K562 (cell line): Measurements from ENCODE around the gene FBXO46. TPM values are rescaled to one million over a fixed set of nuclear protein-coding genes. Genes with fewer than 3 reads are reported as not detected.

Experiments used
- ATAC-seq: fragments of 200-7000 bp; cut with Tn5 transposase; 3 replicates; pipeline ENCODE4 v1.9.1; 2020; ENCODE audit warnings: moderate library complexity
- BruUV-seq: library from RNA; stranded (reverse); fragments of 400-500 nt; replicated peaks from 2 replicates; lab custom pipeline; 2021; lab: Mats Ljungman, UMichigan
- CTCF ChIA-PET: fragments of 300-600 bp; formaldehyde crosslinking; extraction: SDS; loops from one replicate; lab custom pipeline; 2021; ENCODE audit warnings: low intra/inter-chr PET ratio; lab: Yijun Ruan, JAX
- POLR2A ChIA-PET: fragments of 300-600, 350-650 bp; sonication (Branson Sonifier 250); formaldehyde crosslinking; extraction: SDS; loops from one replicate; lab custom pipeline; 2021; ENCODE audit warnings: antibody characterized with exemption, inconsistent platforms; lab: Yijun Ruan, JAX
- DNase-seq, 4 experiments: peaks; one replicate each; pipeline versions ENCODE4 v3.0.0 to v3.0.0-alpha.2; 2011 to 2018; ENCODE audit warnings: low spot score in 3 of 4, mixed read lengths in 3 of 4; ENCODE audit errors: extremely low read depth in 1 of 4
- FAIRE-seq: peaks from 2 replicates; lab custom pipeline; 2011; peaks lifted over from hg19 to GRCh38; lab: Jason Lieb, UNC
- H2AFZ ChIP-seq: 2 replicates; pipeline ENCODE4 v1.6.0; 2011; ENCODE audit warnings: low read depth, low read length, control low read depth, inconsistent platforms
- H3K27ac ChIP-seq: fragments of 200-600 bp; 3 replicates; pipeline ENCODE4 v1.8.0; 2011; ENCODE audit warnings: low read depth, mild to moderate bottlenecking, control low read depth, inconsistent platforms, low read length, moderate library complexity, mixed read lengths; ENCODE audit errors: extremely low read depth
- H3K27me3 ChIP-seq, 2 experiments: fragments of 300-600 bp in 1 of 2; 2 replicates in 1 of 2; 3 replicates in 1 of 2; pipeline versions ENCODE4 v1.6.0 to v1.8.0; 2011; ENCODE audit warnings: inconsistent platforms in 2 of 2, low read length in 2 of 2, mild to moderate bottlenecking in 1 of 2, mixed read lengths in 1 of 2, moderate library complexity in 1 of 2; ENCODE audit not compliant: control insufficient read depth in 2 of 2, insufficient read depth in 2 of 2
- H3K36me3 ChIP-seq: fragments of 300-600 bp; 3 replicates; pipeline ENCODE4 v1.8.0; 2011; ENCODE audit warnings: mild to moderate bottlenecking, low read length, inconsistent platforms; ENCODE audit not compliant: control insufficient read depth, insufficient read depth
- H3K4me1 ChIP-seq, 2 experiments: fragments of 200-600 bp in 1 of 2; replicated peaks in 1 of 2; 2 replicates in 1 of 2; 3 replicates in 1 of 2; pipeline versions ENCODE4 v1.5.1 to v1.8.0; 2011; ENCODE audit warnings: inconsistent platforms in 2 of 2, low read length in 2 of 2, mild to moderate bottlenecking in 1 of 2, mixed read lengths in 1 of 2, moderate library complexity in 1 of 2; ENCODE audit not compliant: control insufficient read depth in 2 of 2, insufficient read depth in 2 of 2
- H3K4me2 ChIP-seq: 2 replicates; pipeline ENCODE4 v1.6.1; 2011; ENCODE audit warnings: low read length, control low read depth, inconsistent platforms, mixed read lengths; ENCODE audit not compliant: insufficient read depth
- H3K4me3 ChIP-seq: fragments of 200-600 bp; sonication (generic), shearing (Covaris generic); 2 replicates; pipeline ENCODE4 v1.5.1; 2016; ENCODE audit warnings: control low read depth, inconsistent platforms
- H3K79me2 ChIP-seq: fragments of 200-600 bp; 3 replicates; pipeline ENCODE4 v1.8.0; 2011; ENCODE audit warnings: low read length, inconsistent platforms; ENCODE audit not compliant: control insufficient read depth, insufficient read depth
- H3K9ac ChIP-seq, 2 experiments: 2 replicates each; pipeline versions ENCODE4 v1.6.0 to v1.6.1; 2011; ENCODE audit warnings: low read depth in 2 of 2, low read length in 2 of 2, control low read depth in 1 of 2, inconsistent platforms in 1 of 2, mild to moderate bottlenecking in 1 of 2, mixed read lengths in 1 of 2; ENCODE audit not compliant: insufficient read depth in 1 of 2
- H3K9me1 ChIP-seq: one replicate; pipeline ENCODE4 v1.6.0; 2011; ENCODE audit warnings: inconsistent platforms, mild to moderate bottlenecking, low read length, moderate library complexity; ENCODE audit not compliant: control insufficient read depth, insufficient read depth
- H3K9me3 ChIP-seq: replicated peaks from 2 replicates; pipeline ENCODE4 v1.5.1; 2011; ENCODE audit warnings: low read depth, low read length, inconsistent platforms; ENCODE audit not compliant: control insufficient read depth, insufficient read depth
- H4K20me1 ChIP-seq: replicated peaks from 2 replicates; pipeline ENCODE4 v1.6.1; 2011; ENCODE audit warnings: low read length, inconsistent platforms, mixed read lengths; ENCODE audit not compliant: control insufficient read depth, insufficient read depth
- ARNT ChIP-seq, 2 experiments: fragments of 450-650 bp; IDR thresholded peaks; 2 replicates each; pipeline ENCODE4 v1.6.1; 2016; ENCODE audit warnings: mild to moderate bottlenecking in 1 of 2
- HNRNPL ChIP-seq: fragments of 200-400 bp; formaldehyde crosslinking; IDR thresholded peaks from 2 replicates; pipeline ENCODE4 v1.6.1; 2017; ENCODE audit warnings: low read depth, mild to moderate bottlenecking, low read length
- KAT7 ChIP-seq: sonication (generic); formaldehyde crosslinking; IDR thresholded peaks from 2 replicates; pipeline ENCODE4 v1.8.0; 2022; ENCODE audit warnings: missing genetic modification reagents, mild to moderate bottlenecking, borderline replicate concordance
- NBN ChIP-seq: fragments of 450-650 bp; IDR thresholded peaks from 2 replicates; pipeline ENCODE4 v1.6.1; 2016; ENCODE audit warnings: low read depth, mild to moderate bottlenecking
- POLR2G ChIP-seq: fragments of 200-400 bp; formaldehyde crosslinking; IDR thresholded peaks from 2 replicates; pipeline ENCODE4 v1.6.1; 2017; ENCODE audit warnings: low read depth, mild to moderate bottlenecking, antibody characterized with exemption, low read length, moderate library complexity
- RBM22 ChIP-seq: fragments of 200-400 bp; formaldehyde crosslinking; IDR thresholded peaks from 2 replicates; pipeline ENCODE4 v1.6.1; 2018; ENCODE audit warnings: low read length, low read depth; ENCODE audit not compliant: poor library complexity, severe bottlenecking
- ZBTB33 ChIP-seq: sonication (generic); formaldehyde crosslinking; IDR thresholded peaks from 2 replicates; pipeline ENCODE4 v1.8.1; 2023; ENCODE audit warnings: mild to moderate bottlenecking, missing genetic modification reagents
- ZBTB7A ChIP-seq: IDR thresholded peaks from 2 replicates; pipeline ENCODE4 v1.6.1; 2011; ENCODE audit warnings: low read depth, mild to moderate bottlenecking, low read length, moderate library complexity, borderline replicate concordance; ENCODE audit not compliant: control insufficient read depth
- WGBS: fragments of 100-300 bp; shearing (Covaris generic); methylation state at CpG from one replicate; pipeline ENCODE4 v1.1.6; 2016; ENCODE audit warnings: low coverage, mixed read lengths; ENCODE audit not compliant: insufficient coverage; ENCODE audit errors: missing lambda C conversion rate; 5-methylcytosine and 5-hydroxymethylcytosine counted together
- in situ Hi-C: fragments of 300-500 bp; cut with MboI; formaldehyde crosslinking; loops from 4 replicates; pipeline ENCODE4 v1.15.0; 2018; ENCODE audit warnings: inconsistent platforms, mixed read lengths
- intact Hi-C: fragments of 100-400 bp; cut with micrococcal nuclease; formaldehyde crosslinking; loops from 2 replicates; pipeline ENCODE4 v1.14.2; 2022
- polyA plus RNA-seq, 8 experiments: library from polyadenylated mRNA; depleted of rRNA in 4 of 8; stranded (reverse) in 5 of 8; unstranded in 3 of 8; fragments of >200 nt; fragmentation: Nextera tagmentation in 2 of 8; fragmentation: Illumina TruSeq in 1 of 8; extraction: Ambion mirVana in 2 of 8; extraction: Trizol in 1 of 8; gene quantifications; 2 replicates each; pipeline versions ENCODE4 v1.2.1 to v1.2.3, GENCODE V29; 2011 to 2014; ENCODE audit warnings: inconsistent platforms in 1 of 8, missing spikeins in 1 of 8
- total RNA-seq, 7 experiments: library from RNA; depleted of rRNA in 6 of 7; stranded (reverse); fragments of >200 nt in 6 of 7; fragmentation: Illumina TruSeq in 2 of 7; extraction: Trizol in 2 of 7; gene quantifications; 2 replicates each; pipeline versions ENCODE4 v1.2.1 to v1.2.3, GENCODE V29; 2011 to 2021; ENCODE audit warnings: low replicate concordance in 1 of 7
- TF ChIP-seq, protein P1 (sequence below): fragments of 450-650 bp; IDR thresholded peaks from 2 replicates; pipeline ENCODE4 v1.6.1; 2017; ENCODE audit warnings: antibody characterized with exemption, mild to moderate bottlenecking

Gene FBXO46
- total and polyA plus RNA-seq, 9 of the 15 experiments (the other 6 are each of a cell fraction or from before 2014, with no cell fraction given) = 1.5 to 36.1 (median 7.3) TPM

- H3K9ac ChIP-seq = 0 out of 4 replicates have a peak overlapping the region, but pooled peaks of 1 of the 2 experiments have one; percentile 64
Measured at GRCh38 chr19:45711851-45712698, 18.6 kb downstream of the FBXO46 start.

More at GRCh38 chr19:45711851-45712698, 18.6 kb downstream of the FBXO46 start:
- Histone ChIP-seq H3K9me1 (no peaks in the 10 kb centered on the region), H3K27ac (no peak overlapping the region), H3K4me1 (peaks cover 10 to 22% of the 10 kb centered on the region in 2 experiments; a peak in 4 of 5 replicates), H3K36me3 (peaks cover 41% of the 10 kb centered on the region; the same call in 2 of the 3 replicates), H3K4me2 (no peak overlapping the region), H3K79me2 (peaks cover 43% of the 10 kb centered on the region), H3K9me3 (no peaks in the 10 kb centered on the region), H3K27me3 (no peaks in the 10 kb centered on the region), H3K4me3 (no peak overlapping the region), H2AFZ (no peak overlapping the region), H4K20me1 (no peaks in the 10 kb centered on the region)
- 96% methylated on average over 34 of the region's 76 CpGs for WGBS
- DNase-seq (no peak), FAIRE-seq (no peak), ATAC-seq (no peak)
- intact Hi-C loops (no loop called here), in situ Hi-C loops (no loop called here)
- BruUV-seq = no TSS peak
- ChIA-PET POLR2A (interaction anchor here (0.6 to 5.9 kb wide), 5 partner anchors 7 to 51 kb away, joined by 3 to 46 read pairs (median 4); partner anchors contain the start of genes QPCTL and SNRPD2), CTCF (no interaction called here)
- TF ChIP-seq, protein P1, sequence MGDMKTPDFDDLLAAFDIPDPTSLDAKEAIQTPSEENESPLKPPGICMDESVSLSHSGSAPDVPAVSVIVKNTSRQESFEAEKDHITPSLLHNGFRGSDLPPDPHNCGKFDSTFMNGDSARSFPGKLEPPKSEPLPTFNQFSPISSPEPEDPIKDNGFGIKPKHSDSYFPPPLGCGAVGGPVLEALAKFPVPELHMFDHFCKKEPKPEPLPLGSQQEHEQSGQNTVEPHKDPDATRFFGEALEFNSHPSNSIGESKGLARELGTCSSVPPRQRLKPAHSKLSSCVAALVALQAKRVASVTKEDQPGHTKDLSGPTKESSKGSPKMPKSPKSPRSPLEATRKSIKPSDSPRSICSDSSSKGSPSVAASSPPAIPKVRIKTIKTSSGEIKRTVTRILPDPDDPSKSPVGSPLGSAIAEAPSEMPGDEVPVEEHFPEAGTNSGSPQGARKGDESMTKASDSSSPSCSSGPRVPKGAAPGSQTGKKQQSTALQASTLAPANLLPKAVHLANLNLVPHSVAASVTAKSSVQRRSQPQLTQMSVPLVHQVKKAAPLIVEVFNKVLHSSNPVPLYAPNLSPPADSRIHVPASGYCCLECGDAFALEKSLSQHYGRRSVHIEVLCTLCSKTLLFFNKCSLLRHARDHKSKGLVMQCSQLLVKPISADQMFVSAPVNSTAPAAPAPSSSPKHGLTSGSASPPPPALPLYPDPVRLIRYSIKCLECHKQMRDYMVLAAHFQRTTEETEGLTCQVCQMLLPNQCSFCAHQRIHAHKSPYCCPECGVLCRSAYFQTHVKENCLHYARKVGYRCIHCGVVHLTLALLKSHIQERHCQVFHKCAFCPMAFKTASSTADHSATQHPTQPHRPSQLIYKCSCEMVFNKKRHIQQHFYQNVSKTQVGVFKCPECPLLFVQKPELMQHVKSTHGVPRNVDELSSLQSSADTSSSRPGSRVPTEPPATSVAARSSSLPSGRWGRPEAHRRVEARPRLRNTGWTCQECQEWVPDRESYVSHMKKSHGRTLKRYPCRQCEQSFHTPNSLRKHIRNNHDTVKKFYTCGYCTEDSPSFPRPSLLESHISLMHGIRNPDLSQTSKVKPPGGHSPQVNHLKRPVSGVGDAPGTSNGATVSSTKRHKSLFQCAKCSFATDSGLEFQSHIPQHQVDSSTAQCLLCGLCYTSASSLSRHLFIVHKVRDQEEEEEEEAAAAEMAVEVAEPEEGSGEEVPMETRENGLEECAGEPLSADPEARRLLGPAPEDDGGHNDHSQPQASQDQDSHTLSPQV = no peak
- no peak for TF ChIP-seq NBN
- TF ChIP-seq ZBTB33 = peak; percentile 83; the same call in 1 of the 2 replicates
- peak; percentile 68 for TF ChIP-seq POLR2G
- TF ChIP-seq ARNT (IDR thresholded peaks at IDR 0.05) = no peak
- TF ChIP-seq KAT7 (CRISPR knock-in tag) = no peak
- TF ChIP-seq RBM22 = peak; percentile 56
- TF ChIP-seq HNRNPL = peak; percentile 44; the same call in 1 of the 2 replicates
- no peak for TF ChIP-seq ZBTB7A
